Stimulated activated CD4-positive, alpha-beta T cell treated with anti-CD3 and anti-CD28 coated beads, TNF-alpha, amount 100 ng/mL, for 24 hours (primary cell): ENCODE measurements around the gene RFC2.
A peak's percentile ranks its signal among the peaks of the same experiment; 100 is the strongest.
"Not testable (repeated sequence)": the region's sequence is repeated elsewhere in the genome, so short reads cannot be mapped to it uniquely, and the experiment has no call there.

ENCODE experiments used
- DNase-seq, 3 experiments: peaks; one replicate each; pipeline ENCODE4 v3.0.0-alpha.2; 2020; ENCODE audit warnings: low read depth in 3 of 3

The RFC2 gene

GRCh38 chr7:74282748-74283459 lies 28.7 kb upstream of the RFC2 start:
- DNase-seq = no peak

GRCh38 chr7:74280985-74281384 lies 26.8 kb upstream of the RFC2 start:
- DNase-seq = no peak

GRCh38 chr7:74277636-74278035 lies 23.4 kb upstream of the RFC2 start:
- no peak for DNase-seq

DNA sequence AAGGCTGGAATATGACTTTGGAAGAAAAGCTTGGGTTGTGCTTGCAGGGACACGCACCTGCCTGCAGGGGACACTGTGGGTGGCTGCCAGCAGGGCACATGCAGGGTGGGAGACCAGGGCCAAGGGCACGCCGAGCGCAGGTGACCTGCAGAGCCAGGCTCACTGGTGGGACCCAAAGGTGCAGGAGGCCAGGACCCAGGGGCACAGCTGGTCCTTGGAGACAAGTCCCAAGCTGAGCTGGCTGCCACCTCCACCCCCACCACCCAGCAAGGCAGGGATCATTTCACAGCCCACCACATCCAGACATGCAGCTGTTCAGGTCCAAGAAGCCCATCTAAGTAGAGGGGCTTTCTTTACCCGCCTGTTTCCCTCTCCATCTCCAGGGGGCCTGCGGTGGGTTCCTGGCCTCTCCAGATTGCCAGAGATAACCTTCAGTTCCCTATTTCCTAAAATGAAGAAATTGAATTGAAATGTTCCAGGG lies 21.2 kb upstream of the RFC2 start:
- peak in 1 of 3 experiments; percentile 8 for DNase-seq

DNA sequence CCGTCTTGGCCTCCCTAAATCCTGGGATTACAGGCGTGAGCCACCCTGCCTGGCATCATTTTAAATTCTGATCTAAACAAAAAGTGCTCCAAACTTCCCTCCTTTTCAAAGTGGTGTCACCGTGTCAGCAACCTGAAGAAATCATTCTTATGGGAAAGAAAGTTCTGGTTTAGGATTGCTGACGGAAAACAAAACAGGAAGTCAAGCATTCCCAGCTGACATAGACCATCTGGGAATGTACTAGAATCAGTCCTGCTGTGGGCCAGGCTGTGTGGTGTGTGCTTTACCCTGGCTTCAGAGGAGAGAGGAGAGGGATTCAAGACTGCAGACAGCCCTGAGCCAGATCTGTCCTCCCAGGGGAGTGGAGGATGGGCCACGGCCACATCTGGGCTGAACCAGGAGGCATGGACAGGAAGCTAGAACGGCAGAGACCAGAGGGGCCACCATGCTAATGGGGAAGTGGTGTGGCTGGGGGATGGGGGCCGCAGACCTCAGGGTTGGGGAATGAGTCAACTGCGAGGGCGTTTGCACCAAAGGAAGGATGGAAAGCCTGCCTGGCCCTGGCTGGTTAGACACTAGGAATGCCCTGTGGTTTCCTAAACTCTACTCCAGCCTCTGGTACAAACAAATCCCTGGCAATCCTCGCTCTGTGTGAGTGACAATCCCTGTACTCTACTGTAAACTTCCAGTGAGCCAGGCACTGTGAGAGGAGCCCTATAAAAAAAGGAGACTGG lies 18.3 kb upstream of the RFC2 start:
- peak in 1 of 3 experiments; percentile 13 for DNase-seq

DNA sequence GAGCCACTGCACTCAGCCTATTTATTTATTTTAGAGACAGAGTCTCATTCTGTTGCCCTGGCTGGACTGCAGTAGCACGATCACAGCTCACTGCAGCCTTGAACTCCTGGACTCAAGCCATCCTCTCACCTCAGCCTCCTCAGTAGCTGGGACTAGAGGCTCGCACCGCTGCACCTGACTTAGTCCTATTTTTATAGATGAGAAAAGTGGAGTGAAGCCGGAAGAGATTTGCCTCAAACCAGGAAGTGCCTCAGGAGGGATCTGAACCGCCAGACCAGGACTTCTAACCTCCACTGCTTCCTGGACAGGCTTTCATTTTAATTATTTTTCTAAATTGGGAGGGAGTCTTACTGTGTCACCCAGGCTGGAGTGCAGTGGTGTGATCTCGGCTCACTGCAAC lies 17.5 kb upstream of the RFC2 start:
- no peak for DNase-seq

DNA sequence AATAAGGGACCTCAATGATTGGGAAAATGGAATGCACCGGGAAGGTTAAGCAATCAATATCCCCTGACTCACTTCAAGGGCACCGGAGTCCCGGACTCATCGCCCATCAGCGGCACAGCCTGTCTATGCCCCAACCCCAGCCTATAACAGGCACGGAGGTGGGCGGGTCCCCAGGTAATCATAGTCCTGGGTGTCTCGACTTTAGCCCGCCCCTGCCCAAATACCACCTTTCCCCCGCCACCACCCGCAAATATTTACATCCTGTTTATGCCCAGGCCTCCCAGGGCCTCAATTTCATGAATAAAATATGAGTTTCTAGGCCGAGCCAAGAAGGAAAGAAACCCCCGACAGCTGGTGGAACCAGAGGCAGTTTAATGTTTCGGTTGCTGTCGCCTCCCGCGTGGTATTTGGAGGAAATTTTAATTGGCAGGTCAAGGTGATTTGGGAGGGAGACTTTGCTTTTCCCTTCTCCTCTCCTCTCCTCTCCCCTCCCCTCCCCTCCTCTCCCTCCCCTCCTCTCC lies 15.6 kb upstream of the RFC2 start:
- peak in 2 of 3 experiments; percentile 24 to 41 for DNase-seq

DNA sequence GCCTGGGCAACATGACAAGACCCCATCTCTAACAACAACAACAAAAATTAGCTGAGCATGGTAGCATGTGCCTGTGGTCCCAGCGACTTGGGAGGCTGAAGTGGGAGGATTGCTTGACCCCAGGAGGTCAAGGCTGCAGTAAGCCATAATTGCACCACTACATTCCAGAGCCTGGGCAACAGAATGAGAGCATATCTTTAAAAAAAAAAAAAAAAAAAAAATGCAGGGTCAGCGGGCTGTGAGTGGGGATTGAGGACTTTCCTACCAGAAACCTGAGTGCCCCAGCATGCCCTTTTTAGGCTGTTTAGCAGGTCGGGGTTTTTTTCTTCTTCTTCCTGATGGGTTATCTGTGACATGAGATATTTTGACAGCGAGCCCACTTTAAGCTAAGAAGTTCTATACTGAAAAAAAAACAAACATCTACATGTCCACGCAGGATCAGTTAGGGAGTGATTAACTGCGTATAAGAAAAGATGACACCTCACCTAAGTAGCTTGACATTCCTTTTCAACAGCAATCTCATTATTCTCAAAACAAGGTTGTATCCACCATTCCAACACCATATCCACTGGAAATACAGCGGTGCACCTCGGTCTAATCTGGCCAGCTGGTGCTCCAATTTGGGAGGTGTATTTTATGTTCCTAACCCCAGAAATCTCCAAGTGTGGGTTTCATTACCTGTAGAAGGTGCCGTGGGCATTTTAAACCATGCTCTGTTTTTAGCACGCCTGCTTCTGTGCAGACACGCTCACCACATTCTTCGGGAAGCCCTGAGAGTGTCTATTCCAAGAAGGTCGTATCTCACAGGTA lies 13.8 kb upstream of the RFC2 start:
- no peak for DNase-seq

- DNase-seq = no peak
Measured at GRCh38 chr7:74266191-74266963, 12.2 kb upstream of the RFC2 start.

DNA sequence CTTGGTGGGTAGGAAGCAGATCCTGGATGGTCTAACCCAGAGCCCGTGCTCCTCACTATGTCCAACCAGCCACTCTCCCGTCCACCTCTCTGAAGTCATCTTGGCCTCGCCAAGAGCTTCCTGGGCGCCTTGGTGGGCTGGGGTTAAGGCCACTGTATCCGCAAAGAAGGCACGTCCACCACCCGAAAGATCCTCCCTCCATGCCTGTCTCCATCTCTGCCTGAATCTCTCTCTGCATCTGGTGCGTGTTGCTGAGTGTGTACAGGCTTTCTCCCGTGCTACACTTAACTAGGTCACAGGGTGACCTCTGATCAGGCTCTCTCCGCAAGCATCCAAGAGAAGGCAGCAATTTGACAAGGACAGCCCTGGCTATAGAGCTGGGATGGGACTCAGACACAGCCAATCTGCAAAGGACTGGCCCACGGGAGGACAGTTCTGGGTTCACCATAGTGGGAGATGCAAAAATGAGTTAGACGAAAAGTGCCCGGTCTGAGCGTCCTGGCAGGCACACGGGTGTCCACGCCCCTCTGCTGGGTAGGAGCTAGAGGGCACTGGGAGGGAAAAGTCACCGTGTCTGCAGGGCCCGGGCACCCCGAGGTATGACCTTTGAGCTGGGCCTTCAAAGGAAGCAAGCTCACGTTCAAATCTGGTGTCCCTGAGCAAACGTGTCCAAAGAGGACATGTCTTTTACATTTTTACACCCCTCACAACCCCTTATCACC lies 9.4 kb upstream of the RFC2 start:
- DNase-seq = no peak

GRCh38 chr7:74262639-74263398 lies 8.6 kb upstream of the RFC2 start:
- no peak for DNase-seq

DNA sequence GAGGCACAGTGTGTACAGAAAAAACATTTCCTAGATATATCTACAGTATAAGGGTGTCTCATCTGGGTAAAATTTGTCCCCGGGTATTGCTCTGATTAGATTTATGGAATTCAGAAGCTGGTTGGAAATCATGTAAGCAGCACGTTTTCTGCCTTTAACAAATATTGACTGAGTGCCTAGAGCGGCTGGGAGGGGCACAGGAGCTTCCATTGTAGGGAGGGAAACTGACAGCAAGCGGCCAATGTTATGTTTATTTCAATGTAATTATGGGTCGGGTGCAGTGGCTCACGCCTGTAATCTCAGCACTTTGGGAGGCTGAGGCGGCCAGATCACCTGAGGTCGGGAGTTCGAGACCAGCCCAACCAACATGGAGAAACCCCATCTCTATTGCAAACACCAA lies 4.4 kb upstream of the RFC2 start:
- no peak for DNase-seq

DNA sequence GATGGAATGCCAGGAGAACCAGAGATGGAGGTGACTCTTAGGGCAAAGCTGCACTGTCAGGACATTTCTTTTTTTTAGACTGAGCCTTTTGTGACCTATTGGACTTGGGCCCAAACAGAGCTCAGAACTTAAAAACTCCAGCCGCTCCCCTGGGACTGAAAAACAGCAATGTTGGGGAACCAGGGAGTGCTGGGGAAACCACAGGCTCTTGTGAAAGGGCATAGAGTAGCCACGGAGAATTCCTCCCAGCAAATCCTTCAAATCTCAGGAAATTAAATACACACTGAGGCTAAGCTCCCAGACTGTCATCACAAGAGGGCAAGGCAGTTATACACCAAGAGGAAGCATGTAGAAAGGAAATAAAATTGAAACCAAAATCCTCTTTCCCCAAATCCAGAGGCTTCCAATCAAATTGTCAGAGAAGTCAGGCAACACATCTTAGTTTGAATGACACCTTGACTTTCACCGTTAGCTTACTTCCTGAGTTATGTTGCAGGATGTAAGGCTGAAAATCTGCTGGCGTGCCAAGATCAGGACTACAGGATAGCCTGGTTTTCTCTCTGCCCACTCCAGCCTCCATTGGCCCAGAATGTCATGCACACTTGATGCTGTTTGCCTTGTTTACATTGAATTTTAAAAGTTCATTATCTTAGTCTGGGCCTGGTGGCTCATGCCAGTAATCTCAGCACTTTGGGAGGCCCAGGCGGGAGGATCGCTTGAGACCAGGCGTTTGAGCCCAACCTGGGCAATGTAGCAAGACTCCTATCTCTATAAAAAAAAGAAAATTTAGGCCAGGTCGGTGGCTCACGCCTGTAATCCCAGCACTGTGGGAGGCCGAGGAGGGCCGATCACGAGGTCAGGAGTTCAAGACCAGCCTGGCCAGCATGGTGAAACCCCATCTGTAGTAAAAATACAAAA lies 2.6 kb upstream of the RFC2 start:
- DNase-seq = no peak

GRCh38 chr7:74255461-74255860 lies 1.3 kb upstream of the RFC2 start:
- DNase-seq = not testable (repeated sequence)

DNA sequence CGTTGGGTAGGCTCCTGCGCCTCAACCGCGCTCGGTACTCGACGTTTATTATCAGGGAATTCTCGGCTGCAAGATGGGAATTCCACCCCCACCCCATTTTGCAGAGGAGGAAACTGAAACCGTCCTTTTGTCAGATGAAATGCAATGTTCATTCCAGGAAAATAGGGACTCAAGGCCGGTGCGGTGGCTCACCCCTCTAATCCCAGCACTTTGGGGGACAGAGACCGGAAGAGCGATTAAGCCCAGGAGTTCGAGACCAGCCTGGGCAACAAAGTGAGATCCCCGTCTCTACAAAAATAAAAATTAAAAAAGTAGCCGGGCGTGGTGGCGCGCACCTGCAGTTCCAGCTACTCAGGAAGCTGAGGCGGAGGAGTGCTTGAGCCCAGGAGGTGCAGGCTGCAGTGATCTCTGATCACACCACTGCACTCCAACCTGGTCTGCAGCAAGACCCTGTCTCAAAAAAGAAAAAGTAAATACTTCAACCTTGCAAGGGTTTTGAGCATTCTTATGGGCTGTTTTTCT lies 720 bp upstream of the RFC2 start:
- no peak for DNase-seq

DNA sequence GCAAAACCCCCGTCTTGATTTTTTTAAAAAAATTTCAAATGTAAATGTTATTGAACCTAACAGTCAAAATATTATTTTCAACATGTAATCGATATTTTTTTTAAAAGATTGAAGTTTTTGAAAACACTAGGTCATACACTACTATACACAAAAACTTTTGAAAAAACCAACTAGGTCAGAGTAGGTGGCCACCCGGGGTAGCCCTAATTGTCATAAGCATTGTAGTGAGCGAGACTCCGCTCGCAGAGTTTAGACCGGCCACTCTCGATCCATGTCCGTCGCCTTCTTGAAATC lies 417 bp downstream of the RFC2 start:
- no peak for DNase-seq

- DNase-seq = no peak
Measured at GRCh38 chr7:74253331-74253730, 868 bp downstream of the RFC2 start.

DNA sequence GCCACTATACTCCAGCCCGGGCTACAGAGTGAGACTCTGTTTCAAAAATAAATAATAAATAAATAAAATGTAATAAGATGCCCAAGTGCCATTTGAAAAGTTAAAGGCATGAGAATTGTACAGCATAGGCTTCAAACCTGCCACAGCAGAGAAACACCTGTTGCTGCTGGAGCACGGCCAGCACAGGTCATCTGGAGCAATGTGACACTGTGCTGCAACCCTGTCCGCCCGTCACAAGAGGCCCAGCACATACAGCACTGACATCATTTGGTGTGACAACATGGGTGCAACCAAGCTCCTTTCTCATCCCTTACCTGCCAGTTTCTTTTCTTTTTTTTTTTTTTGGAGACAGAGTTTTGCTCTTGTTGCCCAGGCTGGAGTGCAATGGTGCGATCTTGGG lies 1.3 kb downstream of the RFC2 start:
- DNase-seq = no peak

- DNase-seq = not testable (repeated sequence)
Measured at GRCh38 chr7:74249058-74249457, 5.1 kb downstream of the RFC2 start.
